ENCODE results near the gene RASA4.
"Not testable (repeated sequence)": the region's sequence is repeated elsewhere in the genome, so short reads cannot be mapped to it uniquely, and the experiment has no call there.

RASA4 gene

GRCh38 chr7:102604431-102605145 lies 12.0 kb downstream of the RASA4 start:
- DNase-seq: not testable (repeated sequence)

GRCh38 chr7:102602317-102602716 lies 14.2 kb downstream of the RASA4 start:
- DNase-seq: not testable (repeated sequence)

- DNase-seq: not testable (repeated sequence)
Observed at GRCh38 chr7:102599699-102600098, 16.9 kb downstream of the RASA4 start.

GRCh38 chr7:102596036-102596435 lies 20.5 kb downstream of the RASA4 start:
- not testable (repeated sequence) for DNase-seq

- not testable (repeated sequence) for DNase-seq
Observed at GRCh38 chr7:102593637-102594334, 22.8 kb downstream of the RASA4 start.

- DNase-seq: not testable (repeated sequence)
Observed at GRCh38 chr7:102592477-102593019, 24.0 kb downstream of the RASA4 start.

GRCh38 chr7:102589857-102590256 lies 26.7 kb downstream of the RASA4 start:
- not testable (repeated sequence) for DNase-seq

- not testable (repeated sequence) for DNase-seq
Observed at GRCh38 chr7:102583495-102583894, 33.1 kb downstream of the RASA4 start.

GRCh38 chr7:102581722-102582121 lies 34.8 kb downstream of the RASA4 start:
- not testable (repeated sequence) for DNase-seq

GRCh38 chr7:102578486-102578885 lies 38.1 kb downstream of the RASA4 start:
- not testable (repeated sequence) for DNase-seq

- not testable (repeated sequence) for DNase-seq
Observed at GRCh38 chr7:102577315-102578240, 39.0 kb downstream of the RASA4 start.

- DNase-seq: not testable (repeated sequence)
Observed at GRCh38 chr7:102576363-102576762, 40.2 kb downstream of the RASA4 start.

GRCh38 chr7:102574607-102575006 lies 41.9 kb downstream of the RASA4 start:
- not testable (repeated sequence) for DNase-seq

- not testable (repeated sequence) for DNase-seq
Observed at GRCh38 chr7:102572261-102573239, 44.0 kb downstream of the RASA4 start, which contains the start of gene POLR2J3. TSS of gene POLR2J3 (minus strand) at chr7:102572583. CDS start at chr7:102572521, 62 bp downstream.

GRCh38 chr7:102568620-102569019 lies 47.9 kb downstream of the RASA4 start:
- DNase-seq: not testable (repeated sequence)

GRCh38 chr7:102550808-102551422 lies 65.6 kb downstream of the RASA4 start, which contains the start of gene SPDYE2:
TSS of gene SPDYE2 (plus strand) at chr7:102551226. CDS start at chr7:102553256, 2,030 bp downstream.
- not testable (repeated sequence) for DNase-seq

- DNase-seq: not testable (repeated sequence)
Observed at GRCh38 chr7:102546353-102546752, 70.2 kb downstream of the RASA4 start.

- not testable (repeated sequence) for DNase-seq
Observed at GRCh38 chr7:102545288-102545687, 71.3 kb downstream of the RASA4 start.

GRCh38 chr7:102544372-102544771 lies 72.2 kb downstream of the RASA4 start:
- DNase-seq: not testable (repeated sequence)

GRCh38 chr7:102543596-102543995 lies 73.0 kb downstream of the RASA4 start, which contains the start of gene UPK3BL2:
TSS of gene UPK3BL2 (minus strand) at chr7:102543696. CDS start at chr7:102543636, 60 bp downstream.
- not testable (repeated sequence) for DNase-seq
